Measurements from ENCODE around the gene SEMA3C. TPM values are rescaled to one million over a fixed set of nuclear protein-coding genes. Genes with fewer than 3 reads are reported as not detected.
A peak's percentile ranks its signal among the peaks of the same experiment; 100 is the strongest.

SEMA3C gene
- 307 TPM for total RNA-seq

DNA sequence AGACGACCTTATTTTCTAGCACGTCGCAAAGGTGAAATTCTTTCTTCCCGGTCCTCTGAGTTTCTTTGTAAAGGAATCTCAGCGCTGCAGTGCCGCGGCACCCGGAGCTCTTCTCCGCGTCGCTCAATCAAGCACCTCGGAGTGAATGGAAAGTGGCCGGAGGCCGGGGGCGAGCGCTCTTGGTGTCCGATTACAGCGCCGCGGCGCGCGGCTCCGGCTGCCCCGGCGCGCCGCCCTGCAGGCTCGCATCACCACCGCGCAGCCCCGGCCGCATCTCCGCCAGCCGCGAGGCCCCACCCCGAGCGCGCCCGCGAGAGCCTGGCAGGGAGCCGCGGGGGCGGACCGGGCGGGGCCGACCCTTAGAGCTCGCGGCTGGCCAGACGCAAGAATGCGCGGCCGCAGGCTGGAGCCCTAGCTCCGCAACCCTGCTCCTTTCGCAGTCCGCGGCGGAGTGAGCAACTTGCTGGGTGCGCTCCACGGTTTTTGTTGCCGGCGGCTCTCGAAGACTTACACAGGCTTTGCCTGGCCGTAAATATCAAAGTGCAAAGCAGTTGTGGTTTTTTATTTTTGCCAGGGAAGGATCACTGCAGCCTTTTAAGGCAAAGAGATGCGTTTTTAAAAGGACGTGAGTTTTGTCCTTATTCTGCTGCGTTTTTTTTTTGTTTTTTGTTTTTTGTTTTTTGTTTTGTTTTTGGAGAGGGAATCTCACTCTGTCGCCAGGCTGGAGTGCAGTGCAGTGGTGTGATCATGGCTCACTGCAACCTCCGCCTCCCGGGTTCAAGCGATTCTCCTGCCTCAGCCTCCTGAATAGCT lies at the start of gene SEMA3C:
Gene SEMA3C (minus strand): TSS at position 143 of the 813 bp plus-strand sequence. CDS start 2,270 bp downstream, outside the sequence.
- no peak for FAIRE-seq
- peak; percentile 82 to 87 for DNase-seq (ENCODE audit: low spot score in 2 of 2)

GRCh38 chr7:80968606-80969005 lies 49.8 kb upstream of the SEMA3C start:
- FAIRE-seq (no peak), DNase-seq (ENCODE audit: low spot score in 2 of 2) (no peak)

DNA sequence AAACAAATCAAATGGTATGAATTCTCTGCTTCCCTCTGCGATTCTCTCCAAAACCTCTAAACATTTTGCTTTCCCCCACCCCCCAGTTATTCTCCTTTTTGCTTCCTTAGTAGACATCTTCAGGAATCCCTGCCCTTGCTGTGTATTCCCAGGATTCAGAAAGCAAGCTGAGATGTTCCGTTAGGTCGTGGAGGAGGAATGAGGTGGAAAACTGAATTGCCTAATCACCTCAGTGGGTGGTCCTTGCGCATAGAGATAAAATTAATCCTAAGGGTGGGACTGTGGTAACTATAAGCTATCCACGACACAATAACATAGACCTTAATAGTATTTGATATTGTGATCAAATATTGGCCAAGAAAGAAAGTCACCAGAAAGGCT lies 49.1 kb upstream of the SEMA3C start:
- FAIRE-seq (no peak), DNase-seq (ENCODE audit: low spot score in 2 of 2) (no peak)

- no peak for FAIRE-seq
- DNase-seq (ENCODE audit: low spot score in 2 of 2): no peak
Measured at GRCh38 chr7:80967071-80967916, 48.4 kb upstream of the SEMA3C start.

DNA sequence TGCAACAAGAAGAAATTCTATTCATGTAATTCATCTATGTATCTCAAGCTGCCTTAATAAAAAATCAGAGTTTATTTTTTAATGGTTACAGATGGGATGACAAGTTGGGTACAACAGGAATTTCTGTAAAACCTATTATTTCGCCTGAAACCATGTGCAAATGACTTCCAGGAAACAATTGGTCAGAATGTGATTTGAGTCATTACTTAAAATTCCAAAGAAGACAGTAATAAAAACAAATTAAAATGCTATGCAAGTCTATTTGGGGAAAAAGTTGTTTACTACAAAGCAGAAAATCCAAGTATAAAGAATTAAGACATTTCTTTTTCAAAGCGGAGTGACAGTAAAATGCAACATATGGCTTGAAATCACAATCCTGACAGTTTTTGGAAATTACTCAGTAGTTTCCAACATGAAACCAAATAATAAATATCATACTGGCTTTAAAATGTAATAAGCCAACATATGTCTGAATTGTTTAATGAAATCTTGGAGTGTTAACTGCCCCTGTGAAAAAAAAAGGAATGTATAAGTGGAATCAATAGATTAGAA lies 41.5 kb upstream of the SEMA3C start:
- no peak for DNase-seq (ENCODE audit: low spot score in 2 of 2)
- FAIRE-seq: no peak

GRCh38 chr7:80957226-80957777 lies 38.5 kb upstream of the SEMA3C start:
- DNase-seq (ENCODE audit: low spot score in 2 of 2) (no peak), FAIRE-seq (no peak)

DNA sequence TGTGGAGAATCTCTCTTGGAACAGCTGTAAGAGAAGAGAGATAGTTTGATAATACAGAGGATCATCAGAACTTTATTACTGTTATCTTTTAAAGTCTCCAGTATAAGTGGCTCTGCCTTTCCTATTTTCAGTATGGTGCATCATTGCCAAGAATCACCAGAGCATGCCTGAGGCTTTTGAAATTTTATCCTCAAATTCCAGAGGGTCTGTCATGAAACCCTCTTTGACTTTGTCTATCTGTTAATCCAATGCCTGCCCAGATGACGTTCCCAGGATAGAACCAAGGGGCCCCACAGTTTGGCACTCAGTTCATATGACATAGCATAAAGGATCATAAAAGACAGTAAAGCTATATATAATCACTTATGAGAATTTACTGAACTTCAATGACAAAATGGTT lies 35.3 kb upstream of the SEMA3C start:
- FAIRE-seq: no peak
- DNase-seq (ENCODE audit: low spot score in 2 of 2): no peak

DNA sequence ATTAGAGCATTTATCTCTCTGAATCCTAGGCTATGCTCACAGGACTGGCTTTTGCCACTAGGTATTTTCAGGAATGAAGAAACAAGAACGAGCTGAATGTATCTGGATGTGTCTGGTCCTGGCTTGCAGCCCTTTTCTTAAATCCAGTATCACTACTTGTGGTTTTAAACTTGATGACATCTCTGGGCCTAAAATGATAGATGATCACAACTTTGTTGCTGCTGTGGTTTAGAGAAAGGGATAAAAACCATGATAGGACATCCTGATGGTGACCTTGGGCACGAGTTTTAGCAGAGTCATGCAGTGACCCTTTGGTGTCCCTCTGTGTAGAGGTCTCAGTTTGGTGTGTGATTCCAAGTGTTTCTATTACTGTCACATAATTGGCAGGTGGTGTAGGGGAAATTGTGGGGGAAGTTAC lies 31.7 kb upstream of the SEMA3C start:
- DNase-seq (ENCODE audit: low spot score in 2 of 2) (no peak), FAIRE-seq (no peak)

GRCh38 chr7:80949449-80949848 lies 30.6 kb upstream of the SEMA3C start:
- FAIRE-seq (no peak), DNase-seq (ENCODE audit: low spot score in 2 of 2) (no peak)

GRCh38 chr7:80946858-80947257 lies 28.0 kb upstream of the SEMA3C start:
- FAIRE-seq: no peak
- DNase-seq (ENCODE audit: low spot score in 2 of 2): no peak

DNA sequence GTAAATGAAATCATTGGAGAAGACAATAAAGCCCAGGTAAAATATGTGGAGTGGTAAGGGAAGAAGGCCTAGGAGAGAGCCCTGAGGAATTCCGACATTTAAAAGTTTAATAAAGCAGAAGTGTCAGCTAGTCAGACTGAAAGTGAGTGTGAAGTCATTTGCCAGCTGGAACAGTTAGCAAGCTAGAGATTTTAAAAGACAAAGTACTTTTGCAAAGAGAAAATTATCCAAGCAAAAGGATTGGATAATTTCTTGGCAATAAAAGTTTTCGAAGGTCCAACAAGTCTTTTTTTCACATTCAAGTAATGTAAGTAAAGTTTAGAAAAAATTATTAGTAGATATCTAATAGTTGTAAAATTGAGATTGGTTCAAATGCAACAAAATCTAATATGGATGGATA lies 27.1 kb upstream of the SEMA3C start:
- FAIRE-seq (peak; percentile 13), DNase-seq (ENCODE audit: low spot score in 2 of 2) (no peak)

GRCh38 chr7:80943342-80943741 lies 24.5 kb upstream of the SEMA3C start:
- FAIRE-seq (no peak), DNase-seq (ENCODE audit: low spot score in 2 of 2) (no peak)

DNA sequence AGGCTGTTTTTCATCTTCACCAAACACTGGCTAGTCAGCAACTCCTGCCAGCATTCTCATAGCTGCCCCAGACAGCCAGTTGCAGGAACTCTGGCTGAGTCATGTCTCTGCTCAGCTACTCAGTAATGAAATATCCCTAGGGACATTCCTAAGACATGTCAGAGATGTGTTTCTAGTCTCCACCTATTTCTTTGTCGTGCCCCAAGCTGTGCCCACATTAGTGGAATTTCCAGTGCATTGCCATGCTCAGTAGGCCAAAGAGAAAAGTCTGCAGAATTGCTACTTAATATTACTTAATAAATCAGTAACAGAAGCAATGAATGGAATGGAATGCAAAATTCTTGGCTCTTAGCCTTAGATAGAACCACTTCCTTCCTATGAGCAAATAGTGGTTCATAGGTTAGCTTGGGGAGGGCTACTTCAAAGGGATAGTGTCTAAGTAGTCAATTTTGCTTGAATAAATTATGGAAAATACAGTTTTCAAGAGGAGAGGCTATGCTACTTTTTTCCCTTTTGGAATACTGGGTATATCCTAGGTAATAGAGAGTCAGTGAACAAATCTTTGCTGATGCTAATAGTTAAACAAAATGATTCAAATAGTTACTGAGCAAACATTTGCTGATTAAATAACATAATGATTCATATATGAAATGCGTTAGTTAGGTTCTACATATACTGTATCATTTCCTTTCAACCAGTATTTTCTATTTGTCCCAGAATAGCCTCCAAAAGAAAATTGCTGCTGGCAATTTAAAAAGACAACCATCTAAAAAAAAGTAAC lies 23.6 kb upstream of the SEMA3C start:
- peak in 1 of 2 donors; percentile 21 for DNase-seq (ENCODE audit: low spot score in 2 of 2)

GRCh38 chr7:80941208-80941758 lies 22.4 kb upstream of the SEMA3C start:
- DNase-seq (ENCODE audit: low spot score in 2 of 2) (no peak), FAIRE-seq (no peak)

More for the DNA sequence above, 23.6 kb upstream of the SEMA3C start:
- FAIRE-seq: no peak

DNA sequence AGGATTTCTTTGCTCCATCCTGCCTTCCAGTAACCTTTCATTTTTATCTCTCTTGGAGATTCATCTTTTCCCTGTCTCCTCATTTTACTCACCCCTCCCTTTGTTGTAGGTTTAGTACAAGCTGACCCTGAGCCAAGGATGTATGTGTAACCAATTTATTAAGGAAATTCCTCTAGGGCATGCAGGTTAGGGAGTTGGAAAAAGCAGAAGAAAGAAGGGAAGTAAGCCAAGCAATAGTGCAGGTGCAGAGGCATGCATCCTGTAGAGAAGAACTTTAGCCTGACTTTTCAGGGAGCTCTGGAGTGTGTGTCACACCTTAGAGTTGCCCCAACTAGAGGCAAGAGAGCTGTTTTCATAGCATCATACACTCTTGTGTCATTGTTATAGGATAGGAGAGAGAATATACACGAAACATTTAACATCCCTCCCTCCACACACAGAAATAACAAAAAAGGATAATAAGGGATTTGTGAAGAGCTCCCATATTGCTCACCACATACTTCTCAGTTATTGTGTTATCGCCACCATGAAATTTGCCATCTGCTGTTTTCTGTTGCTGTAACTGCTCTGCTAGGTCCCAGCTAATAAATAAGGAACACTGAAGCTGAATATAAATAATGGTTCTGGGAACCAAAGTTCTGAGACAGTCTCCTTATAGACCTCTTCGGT lies 21.8 kb upstream of the SEMA3C start:
- DNase-seq (ENCODE audit: low spot score in 2 of 2) (no peak), FAIRE-seq (no peak)

- no peak for FAIRE-seq
- no peak for DNase-seq (ENCODE audit: low spot score in 2 of 2)
Measured at GRCh38 chr7:80937336-80937735, 18.5 kb upstream of the SEMA3C start.

- FAIRE-seq: no peak
- DNase-seq (ENCODE audit: low spot score in 2 of 2): no peak
Measured at GRCh38 chr7:80935991-80936780, 17.3 kb upstream of the SEMA3C start.

- DNase-seq (ENCODE audit: low spot score in 2 of 2) (no peak), FAIRE-seq (no peak)
Measured at GRCh38 chr7:80934321-80934720, 15.5 kb upstream of the SEMA3C start.

DNA sequence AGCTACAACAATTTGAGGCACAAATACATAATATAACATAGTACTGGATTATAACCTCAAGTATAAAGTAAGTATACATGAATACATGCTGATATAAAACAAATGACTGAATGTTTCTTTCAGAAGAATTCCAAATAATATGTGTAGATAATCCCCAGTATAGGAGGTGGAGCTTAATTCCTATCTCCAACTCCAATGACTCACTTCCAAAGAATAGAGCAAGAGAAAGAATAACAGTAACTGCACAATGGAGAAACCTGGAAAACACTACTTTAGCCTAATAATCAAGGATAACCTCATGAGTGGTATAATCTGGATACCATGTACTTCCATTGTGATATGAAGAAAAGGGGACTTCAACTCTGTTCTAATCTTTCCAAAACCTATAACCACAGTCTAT lies 13.7 kb upstream of the SEMA3C start:
- FAIRE-seq (no peak), DNase-seq (ENCODE audit: low spot score in 2 of 2) (no peak)
